ENCODE data around the gene PDCD7. TPM values are rescaled to one million over a fixed set of nuclear protein-coding genes. Genes with fewer than 3 reads are reported as not detected.

Gene PDCD7
- total RNA-seq, 4 donors from 2014 or later: 27.9 to 57.5 (median 37.8) TPM

GRCh38 chr15:65071381-65071811 lies 62.2 kb downstream of the PDCD7 start:
- no peaks in the 10 kb centered on the region for H3K9me3 ChIP-seq
- H3K27me3 ChIP-seq: no peaks in the 10 kb centered on the region
- no peak for DNase-seq (ENCODE audit: low spot score in 2 of 2)
- H3K4me3 ChIP-seq: no peak overlapping the region
- TF ChIP-seq POLR2A (IDR thresholded peaks at IDR 0.05) (no peak), CTCF (IDR thresholded peaks at IDR 0.05) (no peak), EP300 (IDR thresholded peaks at IDR 0.05) (no peak)
- H3K27ac ChIP-seq: peak overlapping the region in 3 of 4 donors; percentile 34 to 77 (median 71)
- peaks cover 0 to 48% (median 24%) of the 10 kb centered on the region in 4 donors for H3K4me1 ChIP-seq
- 43 to 50% methylated on average over 3 to 5 of the region's 5 CpGs for WGBS, 2 donors
- no peaks in the 10 kb centered on the region for H3K36me3 ChIP-seq

DNA sequence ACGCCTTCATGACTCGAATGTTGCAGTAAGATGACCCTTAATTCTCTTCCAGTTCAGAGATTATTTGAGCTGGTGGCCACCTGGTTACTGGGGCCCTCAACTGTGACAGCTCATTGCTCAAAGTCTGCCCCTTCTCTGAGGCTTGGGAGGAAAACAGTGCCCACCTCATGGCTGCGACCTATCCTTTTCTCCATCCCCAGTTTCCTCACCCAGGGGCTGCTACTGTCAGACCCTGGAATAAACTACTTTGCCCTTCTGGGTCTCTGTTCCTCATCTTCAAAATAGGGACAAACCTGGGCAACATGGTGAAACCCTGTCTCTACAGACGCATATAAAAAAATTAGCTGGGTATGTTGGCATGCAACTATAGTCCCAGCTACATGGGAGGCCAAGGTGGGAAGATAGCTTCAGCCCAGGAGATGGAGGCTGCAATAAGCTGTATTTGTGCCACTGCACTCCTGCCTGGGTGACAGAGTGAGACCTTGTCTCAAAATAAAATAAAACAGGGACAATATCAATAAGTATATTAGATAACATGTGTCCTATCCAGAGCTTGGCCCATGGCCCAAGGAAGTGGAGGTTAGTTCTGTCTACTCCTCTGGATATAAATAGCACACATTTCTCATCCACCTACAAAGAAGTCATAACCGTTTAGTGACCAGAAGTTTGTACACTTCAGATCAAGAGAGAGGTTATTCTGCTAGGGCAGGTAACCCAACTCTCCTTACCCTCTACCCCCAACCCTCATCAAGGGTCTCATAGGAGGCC lies 63.6 kb downstream of the PDCD7 start:
- DNase-seq (ENCODE audit: low spot score in 2 of 2): no peak
- peaks cover 0 to 56% (median 26%) of the 10 kb centered on the region in 4 donors for H3K4me1 ChIP-seq
- peak overlapping the region in 2 of 4 donors; percentile 46 to 71 for H3K27ac ChIP-seq
- no peak overlapping the region for H3K4me3 ChIP-seq
- no peaks in the 10 kb centered on the region for H3K36me3 ChIP-seq
- WGBS, 2 donors: 76 to 84% methylated on average over 5 of the region's 5 CpGs
- no peaks in the 10 kb centered on the region for H3K27me3 ChIP-seq
- no peaks in the 10 kb centered on the region for H3K9me3 ChIP-seq
- TF ChIP-seq EP300 (IDR thresholded peaks at IDR 0.05): no peak
- TF ChIP-seq POLR2A (IDR thresholded peaks at IDR 0.05): no peak
- TF ChIP-seq CTCF (IDR thresholded peaks at IDR 0.05): no peak

GRCh38 chr15:65069179-65069578 lies 64.4 kb downstream of the PDCD7 start:
- H3K4me1 ChIP-seq: peaks cover 0 to 64% (median 29%) of the 10 kb centered on the region in 4 donors
- H3K27me3 ChIP-seq: no peaks in the 10 kb centered on the region
- no peaks in the 10 kb centered on the region for H3K9me3 ChIP-seq
- no peak for TF ChIP-seq CTCF (IDR thresholded peaks at IDR 0.05)
- no peak for TF ChIP-seq POLR2A (IDR thresholded peaks at IDR 0.05)
- no peak for TF ChIP-seq EP300 (IDR thresholded peaks at IDR 0.05)
- H3K27ac ChIP-seq: peak overlapping the region in 3 of 4 donors; percentile 87 to 95 (median 94)
- no peak for DNase-seq (ENCODE audit: low spot score in 2 of 2)
- H3K36me3 ChIP-seq: no peaks in the 10 kb centered on the region
- H3K4me3 ChIP-seq: no peak overlapping the region
- 36 to 50% methylated on average over 1 of the region's 1 CpG for WGBS, 2 donors

- 48 to 56% methylated on average over 3 of the region's 3 CpGs for WGBS, 2 donors
- peak overlapping the region; percentile 64 to 95 (median 90) for H3K27ac ChIP-seq
- TF ChIP-seq CTCF (IDR thresholded peaks at IDR 0.05): no peak
- no peak for TF ChIP-seq POLR2A (IDR thresholded peaks at IDR 0.05)
- no peak for TF ChIP-seq EP300 (IDR thresholded peaks at IDR 0.05)
- no peaks in the 10 kb centered on the region for H3K27me3 ChIP-seq
- no peak for DNase-seq (ENCODE audit: low spot score in 2 of 2)
- peak overlapping the region in 3 of 4 donors; percentile 49 to 81 (median 55) for H3K4me3 ChIP-seq
- H3K4me1 ChIP-seq: peaks cover 0 to 72% (median 34%) of the 10 kb centered on the region in 4 donors
- H3K36me3 ChIP-seq: no peaks in the 10 kb centered on the region
- no peaks in the 10 kb centered on the region for H3K9me3 ChIP-seq
Observed at GRCh38 chr15:65068403-65068788, 65.2 kb downstream of the PDCD7 start.

DNA sequence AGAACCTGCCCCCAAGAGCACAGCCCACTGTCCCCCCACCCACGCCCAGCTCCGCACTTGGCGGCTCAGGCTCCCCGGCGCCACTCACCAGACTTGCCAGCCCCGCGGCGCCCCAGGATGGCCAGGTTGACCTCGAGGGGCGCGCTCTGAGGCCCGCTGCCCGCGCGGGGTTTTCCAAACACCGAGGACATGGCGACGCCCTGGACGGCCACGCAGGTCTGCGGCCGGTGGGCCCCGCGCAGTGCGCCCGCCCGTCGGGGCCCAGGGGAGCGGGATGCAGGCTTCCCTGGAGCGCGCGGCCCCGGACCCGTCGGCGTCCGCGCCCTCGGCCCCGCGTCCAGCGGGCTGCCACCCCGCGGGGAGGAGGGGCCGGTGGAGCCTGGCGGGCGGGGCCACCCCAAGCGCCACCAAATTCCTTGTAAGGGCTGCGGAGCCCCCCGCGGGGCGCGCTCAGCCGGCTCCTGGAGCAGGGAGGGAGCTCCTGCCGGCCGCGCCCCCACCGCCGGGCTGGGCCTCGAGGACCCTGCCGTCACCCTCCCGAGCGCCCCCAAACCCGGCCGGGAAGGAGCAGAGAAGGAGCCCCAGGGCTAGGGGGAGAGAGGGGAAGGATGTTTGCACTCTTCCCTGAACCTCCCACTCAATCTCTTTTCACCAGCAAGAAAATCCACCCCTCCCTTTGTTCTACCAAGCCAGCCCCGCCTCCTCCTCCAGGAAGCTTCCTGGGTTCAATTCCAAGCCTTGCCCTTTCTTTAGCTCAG lies 65.8 kb downstream of the PDCD7 start, which contains the start of gene RASL12:
Gene RASL12, minus strand, starts transcription at position 347 of the 758 bp plus-strand sequence. Its CDS starts 156 bp downstream, at position 191.
- Histone ChIP-seq H3K36me3 (no peaks in the 10 kb centered on the region), H3K27ac (peak within 1 kb of the TSS; percentile 64 to 95 (median 90)), H3K4me1 (peaks cover 0 to 77% (median 39%) of the 10 kb centered on the region in 4 donors), H3K4me3 (peak within 1 kb of the TSS; percentile 47 to 81 (median 52)), H3K9me3 (no peaks in the 10 kb centered on the region), H3K27me3 (no peaks in the 10 kb centered on the region)
- WGBS, 2 donors: 4 to 10% methylated on average over 19 to 25 of the region's 66 CpGs
- DNase-seq (ENCODE audit: low spot score in 2 of 2): no peak
- no peak for TF ChIP-seq CTCF (IDR thresholded peaks at IDR 0.05)
- TF ChIP-seq POLR2A (IDR thresholded peaks at IDR 0.05): peak in 1 of 2 donors; percentile 57
- TF ChIP-seq EP300 (IDR thresholded peaks at IDR 0.05): no peak
